CD4-positive, alpha-beta T cell treated with Interleukin-21 for 1 hour (primary cell): ENCODE measurements around the gene PCSK5.

Experiments used
- DNase-seq: peaks from one replicate; pipeline ENCODE4 v3.0.0-alpha.2; 2020

PCSK5 gene

DNA sequence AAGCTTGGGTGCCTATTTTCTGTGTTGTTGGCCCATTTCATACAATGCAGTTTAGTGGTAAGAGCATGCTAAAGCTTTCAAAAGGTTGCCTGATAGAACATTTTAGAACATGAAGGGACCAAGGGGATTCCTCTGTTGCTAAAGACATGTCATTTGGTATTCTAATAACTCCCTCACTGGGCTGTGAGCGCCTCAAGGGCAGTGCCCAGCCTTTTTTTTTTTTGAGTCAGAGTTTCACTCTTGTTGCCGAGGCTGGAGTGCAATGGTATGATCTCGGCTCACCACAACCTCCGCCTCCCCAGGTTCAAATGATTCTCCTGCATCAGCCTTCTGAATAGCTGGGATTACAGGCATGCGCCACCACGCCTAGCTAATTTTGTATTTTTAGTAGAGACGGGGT, 77.1 kb downstream of the PCSK5 start:
- DNase-seq: no peak

DNA sequence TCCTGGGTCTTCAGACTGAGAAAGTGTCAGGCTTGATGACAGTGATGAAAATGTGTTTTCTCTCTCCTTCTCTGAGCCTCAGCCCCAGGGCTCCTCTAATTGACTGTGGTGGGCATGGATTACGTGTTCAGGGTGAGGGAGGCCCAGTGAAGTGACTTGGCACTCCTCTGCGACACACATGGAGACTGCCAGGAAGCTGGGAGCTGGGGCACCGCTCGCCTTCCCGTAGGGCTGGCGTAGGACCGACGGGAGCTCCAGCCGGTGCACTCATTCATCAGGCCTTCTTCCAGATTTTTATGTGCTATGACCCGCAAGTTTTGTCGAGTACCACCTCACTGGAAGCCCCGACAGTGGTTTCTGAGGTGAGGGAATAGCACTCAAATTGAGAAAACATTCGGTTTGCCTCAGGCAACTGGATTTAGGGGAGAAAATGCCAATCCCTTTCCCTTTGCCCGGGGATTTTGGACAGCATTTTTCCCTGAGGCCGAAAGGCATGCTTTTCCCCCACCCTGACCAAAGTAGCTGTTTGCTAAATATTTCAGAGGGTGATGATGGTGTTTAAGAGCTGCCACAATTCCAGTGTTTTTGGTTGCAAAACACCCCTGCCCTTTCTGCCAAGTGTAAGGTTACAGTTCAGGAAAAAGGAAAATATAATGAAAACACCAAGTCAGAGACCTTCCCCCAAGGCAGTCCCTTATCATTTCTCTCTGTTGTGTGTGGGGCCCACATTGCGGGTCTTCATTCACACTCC, 83.7 kb downstream of the PCSK5 start:
- DNase-seq: no peak

DNA sequence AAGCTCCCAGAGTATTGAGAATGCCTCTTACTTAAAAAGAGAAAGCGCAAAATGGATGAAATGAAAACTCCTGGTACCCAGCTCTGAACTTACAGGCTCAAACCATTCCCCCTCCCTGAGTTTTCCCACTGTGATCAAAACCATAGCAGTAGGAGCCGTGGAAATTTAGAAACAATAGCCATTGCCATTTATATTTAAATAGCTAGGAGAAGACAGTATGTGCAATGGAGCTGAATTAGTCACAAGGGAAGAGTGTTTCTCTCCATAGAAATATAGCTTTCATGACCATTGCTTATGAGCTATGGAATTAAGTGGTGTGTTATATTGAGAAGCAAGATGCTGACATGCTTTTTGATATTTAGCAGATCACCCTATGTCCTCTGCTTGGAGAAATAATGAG, 84.6 kb downstream of the PCSK5 start:
- DNase-seq: no peak

DNA sequence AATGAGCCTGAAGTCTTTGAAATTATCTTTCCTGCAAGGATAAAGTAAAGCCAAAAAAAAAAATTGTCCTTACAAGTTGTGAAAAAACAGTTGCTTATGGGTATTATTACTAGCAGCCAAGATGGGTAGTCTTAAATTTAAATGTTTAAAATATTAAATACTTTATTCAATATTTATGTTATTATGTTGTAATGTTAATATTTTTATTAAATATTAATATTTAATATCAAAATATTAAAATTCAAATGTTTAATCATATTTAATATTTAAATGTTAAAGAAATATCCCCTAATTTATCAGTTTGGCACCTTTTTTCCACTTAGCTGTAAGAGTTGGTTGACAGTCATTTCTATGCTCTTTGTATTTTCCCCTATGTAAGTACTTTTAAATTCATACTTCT, 86.1 kb downstream of the PCSK5 start:
- DNase-seq: no peak

DNA sequence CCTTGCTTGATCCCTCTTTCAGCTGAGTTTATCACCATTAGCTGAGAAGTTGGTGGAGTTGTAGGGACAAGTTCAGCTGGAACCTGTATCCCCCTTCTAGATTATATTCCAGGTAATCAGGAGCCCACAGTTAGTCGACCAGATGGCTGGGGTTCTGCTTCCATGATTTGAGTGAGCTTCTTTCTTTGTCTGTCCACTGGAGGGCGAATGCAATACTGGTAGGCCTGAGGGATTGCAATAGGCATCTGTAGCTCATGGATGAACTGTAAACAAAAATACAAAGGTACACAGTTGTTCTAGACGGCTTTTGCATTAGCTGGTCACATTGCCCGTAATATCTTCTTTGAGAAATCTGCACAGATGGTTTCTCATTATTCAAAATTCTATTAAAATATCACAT, 88.9 kb downstream of the PCSK5 start:
- no peak for DNase-seq

DNA sequence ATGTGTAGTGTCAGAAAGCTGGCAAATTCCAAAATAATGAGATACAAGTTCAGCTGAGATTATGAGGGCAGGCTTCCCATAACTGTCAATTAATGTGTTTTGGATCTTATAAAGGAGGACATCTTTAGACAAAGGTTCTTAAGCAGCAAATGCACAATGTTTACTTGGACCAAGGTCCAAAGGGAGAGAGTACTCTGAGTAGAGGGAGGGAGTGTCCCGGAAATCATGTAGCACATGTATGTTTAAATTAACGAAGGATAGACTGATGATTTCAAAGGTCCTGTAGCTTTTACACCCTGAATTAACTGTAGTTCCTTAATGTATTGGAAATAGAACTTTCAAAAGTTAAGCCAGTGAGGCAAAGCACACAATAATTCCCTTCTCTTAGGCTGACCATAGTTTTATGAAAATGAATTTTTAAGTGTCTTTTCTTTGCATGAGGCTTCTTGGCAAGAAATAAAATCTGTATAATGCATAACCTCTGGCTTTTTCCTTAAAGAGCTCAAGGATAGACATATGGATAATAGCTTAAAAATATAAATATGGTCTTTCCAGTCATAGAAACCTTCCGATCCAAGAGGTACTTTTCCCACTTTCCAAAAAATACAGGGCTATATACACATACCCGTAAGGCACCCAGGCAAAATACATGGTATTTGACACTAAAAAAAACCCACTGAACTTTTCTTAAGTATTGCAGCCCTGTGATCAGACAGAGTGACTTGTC, 93.0 kb downstream of the PCSK5 start:
- no peak for DNase-seq

DNA sequence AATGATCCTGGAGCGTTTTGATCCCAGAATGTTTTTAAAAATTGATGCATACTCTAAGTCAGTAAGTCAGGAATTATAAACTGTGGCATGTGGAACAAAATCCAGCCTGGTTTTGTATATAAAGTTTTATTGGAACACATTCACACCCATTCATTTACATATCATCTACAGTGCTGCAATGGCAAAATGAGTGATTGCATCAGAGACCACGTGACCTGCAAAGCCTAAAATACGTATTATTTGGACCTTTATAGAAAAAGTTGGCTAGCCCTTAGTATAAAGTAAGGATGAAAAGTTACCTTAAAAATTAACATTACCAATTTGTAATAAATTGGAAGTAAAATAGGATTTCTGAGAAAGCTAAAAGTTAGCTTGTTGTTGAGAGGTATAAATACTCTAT, 95.0 kb downstream of the PCSK5 start:
- no peak for DNase-seq

DNA sequence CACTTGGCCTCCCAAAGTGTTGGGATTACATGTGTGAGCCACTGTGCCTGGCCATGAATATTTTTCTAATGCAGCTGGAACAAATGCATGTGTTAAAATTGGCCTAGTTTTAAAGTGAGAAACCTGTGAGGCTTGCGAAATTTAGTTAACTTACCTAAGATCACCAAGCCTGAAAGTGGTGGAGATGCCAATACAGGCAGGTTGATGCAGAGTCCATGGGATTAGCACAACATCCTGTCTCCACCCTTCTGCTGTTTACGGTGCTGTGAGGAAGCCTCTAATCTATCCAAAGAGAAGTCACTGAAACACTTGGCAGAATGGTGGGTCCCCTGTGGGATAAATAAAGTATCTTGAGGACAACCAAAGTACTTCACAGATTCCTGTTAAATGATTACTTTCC, 98.2 kb downstream of the PCSK5 start:
- no peak for DNase-seq

DNA sequence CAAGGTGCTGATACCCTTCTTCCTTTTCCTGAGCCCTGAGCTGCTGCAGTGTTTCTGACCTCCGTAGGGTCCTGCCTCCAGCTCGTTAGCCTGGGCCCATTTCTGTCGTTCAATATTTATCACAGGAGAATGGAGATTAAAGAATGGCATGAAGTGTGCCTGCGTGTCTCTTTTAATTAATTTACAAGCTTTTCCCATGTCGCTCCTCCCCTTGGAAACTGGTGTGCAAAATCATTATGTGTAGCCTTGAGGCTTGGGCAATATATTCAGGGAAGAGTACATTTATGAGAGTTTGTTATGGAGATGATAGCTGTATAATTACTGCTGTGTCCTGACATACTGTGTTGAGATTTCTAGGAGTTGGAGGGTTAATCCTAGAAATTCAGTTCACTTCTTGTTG, 99.7 kb downstream of the PCSK5 start:
- DNase-seq: no peak

DNA sequence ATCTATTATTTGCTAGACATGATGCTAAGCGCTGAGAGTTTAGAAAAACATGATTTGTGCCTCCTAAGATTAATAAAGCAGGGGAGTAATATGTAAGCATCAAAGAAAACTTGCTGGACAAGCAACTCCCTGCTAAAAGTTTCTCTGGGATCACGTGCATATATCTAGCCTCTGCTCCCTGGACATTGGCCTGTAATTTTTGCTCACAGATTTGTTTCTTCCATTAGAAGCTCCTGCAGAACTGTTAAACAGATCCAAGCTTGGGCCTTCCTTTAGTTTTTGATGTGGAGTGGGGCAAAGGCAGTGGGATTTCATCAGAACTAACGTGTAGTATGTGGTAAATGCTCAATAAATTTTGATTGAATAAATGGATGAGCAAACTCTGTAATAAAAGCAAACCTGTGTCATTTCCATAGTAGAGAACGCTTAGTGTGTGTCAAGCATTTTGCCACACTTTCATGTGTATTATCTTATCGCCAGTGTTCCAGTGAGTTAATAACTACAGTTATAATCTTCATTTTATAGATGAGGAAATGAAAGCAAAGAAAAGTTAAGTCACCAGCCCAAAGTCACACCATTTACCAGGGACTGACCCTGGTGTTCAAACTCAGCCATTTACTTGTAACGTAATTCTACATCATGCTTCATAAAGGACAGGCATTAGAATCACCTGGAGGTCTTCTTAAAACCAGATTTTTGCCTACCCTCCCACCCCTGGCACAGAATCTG, 100.3 kb downstream of the PCSK5 start:
- DNase-seq: no peak

DNA sequence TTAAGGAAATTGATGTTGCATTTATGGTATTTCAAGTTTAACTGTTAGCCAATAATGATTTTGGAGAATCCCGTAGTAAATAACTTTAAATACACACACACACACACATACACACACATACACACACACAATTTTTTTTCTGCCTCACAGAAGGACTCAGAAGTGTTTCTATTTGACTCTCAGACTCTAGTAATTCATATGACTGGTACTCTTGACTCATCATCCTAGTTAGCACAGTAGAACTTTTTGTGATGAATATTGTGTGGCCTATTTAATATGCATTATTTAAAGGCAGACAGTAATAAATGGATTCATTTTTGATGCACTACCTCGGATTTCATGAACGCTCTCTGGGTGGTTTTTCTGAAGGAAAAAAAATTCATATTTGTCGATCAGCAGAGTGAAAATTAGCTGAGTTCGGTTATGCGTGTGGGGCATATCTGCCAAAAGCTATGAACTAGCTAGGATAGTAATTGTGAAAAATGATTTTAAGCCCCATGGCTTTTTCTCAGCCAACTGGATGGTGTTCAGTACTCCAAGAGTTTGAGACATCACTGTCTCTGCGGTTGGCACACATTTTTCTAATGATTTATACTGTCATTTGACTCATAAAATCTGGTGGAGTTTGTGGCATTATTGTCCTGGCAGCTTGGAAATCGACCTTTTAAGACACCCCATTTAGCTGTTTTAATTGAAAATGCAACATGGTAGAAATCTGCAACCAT, 102.2 kb downstream of the PCSK5 start:
- no peak for DNase-seq

DNA sequence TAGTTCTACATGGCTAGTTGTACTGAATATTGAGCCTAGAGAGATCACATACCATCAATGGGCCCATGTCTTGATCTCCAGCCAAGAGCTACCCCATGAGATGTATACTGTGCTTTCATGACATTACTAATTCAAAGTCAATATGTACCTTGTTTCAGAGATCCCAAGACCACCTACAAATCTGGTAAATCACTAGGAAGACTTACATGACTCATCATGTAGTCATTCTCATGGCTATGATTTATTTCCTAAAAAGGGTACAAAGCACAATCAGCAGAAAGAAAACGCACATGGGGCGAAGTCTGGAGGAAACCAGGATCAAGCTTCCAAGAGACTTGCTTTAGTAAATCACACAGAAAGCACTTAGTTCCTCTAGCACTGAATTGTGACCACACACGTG, 103.0 kb downstream of the PCSK5 start:
- DNase-seq: no peak

DNA sequence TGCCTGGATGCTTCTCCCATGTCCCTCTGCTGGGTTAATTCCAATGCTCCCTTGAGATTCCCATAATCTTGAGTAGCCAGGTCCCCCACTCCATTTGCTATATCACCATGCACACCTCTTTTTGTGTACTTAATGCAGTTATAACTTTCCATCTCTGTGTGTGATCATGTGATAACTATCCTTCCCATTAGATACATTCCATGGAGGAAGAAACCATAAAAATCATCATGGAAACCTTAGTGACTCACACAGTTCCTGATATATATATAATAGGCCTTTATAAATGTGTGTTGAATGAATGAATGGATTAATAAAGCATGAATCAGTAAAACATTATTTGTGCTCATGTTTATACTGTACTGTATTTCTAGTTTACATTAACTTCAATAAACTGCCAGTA, 104.6 kb downstream of the PCSK5 start:
- no peak for DNase-seq

DNA sequence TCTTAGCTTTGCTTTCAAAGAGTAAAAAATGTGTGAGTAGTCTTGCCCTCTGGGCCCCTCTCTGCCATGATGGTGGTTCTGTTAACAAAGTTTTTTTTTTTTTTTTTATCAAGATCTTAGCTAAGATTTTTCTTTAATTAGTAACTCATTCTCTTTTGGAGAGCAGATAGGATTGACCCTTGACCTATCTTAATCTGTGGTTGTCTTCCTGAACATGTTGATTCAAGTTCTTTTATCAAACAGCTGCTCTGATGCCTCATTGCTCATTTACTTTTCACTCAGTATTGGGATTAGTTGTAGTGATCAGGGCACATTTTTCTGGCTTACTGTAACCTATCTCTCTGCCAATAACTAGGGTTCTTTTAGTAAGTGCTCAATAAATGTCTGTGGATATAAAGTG, 106.3 kb downstream of the PCSK5 start:
- no peak for DNase-seq

DNA sequence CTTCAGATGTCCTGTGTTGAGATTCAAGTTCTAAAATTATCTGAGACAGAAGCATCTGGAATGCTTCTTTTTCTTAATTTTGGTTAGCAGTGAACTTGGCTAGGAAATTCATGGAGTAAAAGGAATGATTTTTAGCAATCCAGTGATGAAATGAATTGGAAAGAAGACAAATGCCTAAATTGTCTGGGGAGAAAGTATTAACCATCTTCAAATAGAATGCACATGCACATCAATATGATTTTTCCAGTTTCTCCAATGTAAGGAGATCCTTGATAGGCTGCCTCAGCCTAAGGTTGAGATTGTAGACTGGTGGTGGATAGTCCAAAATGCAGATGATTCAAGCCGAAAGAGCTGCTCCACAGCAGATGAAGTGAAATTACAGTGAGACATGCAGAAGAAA, 106.7 kb downstream of the PCSK5 start:
- DNase-seq: no peak

DNA sequence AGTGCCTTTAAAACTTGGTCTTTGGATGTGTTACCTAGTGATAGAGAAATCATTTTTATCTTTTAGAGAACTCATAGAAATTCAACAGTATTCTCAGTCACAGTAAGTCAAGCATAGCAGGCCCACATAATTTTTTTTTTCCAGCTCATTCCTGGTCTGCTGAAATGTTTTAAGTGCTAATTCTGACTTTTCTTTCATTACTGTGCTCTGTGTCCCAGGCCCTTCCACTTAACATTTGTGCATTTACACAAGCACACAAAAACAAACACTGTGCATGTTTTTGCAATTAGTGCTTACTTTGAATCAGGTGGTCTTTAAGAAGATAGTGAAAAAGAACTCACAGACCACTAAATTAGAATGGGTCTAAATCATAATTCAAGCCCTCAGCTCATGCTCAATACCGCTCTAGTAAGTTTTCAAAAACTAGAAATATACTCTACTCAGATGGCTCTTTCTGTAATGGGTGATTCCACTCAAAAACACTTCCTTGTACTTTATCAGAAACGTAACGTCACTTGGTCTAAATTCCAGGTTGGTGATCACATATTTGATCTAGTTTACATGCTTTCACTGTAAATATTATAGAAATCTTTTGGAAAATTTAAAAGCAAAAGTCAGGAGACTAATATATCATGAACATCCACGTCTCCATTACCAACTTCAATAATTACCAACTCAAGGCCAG, 107.8 kb downstream of the PCSK5 start:
- no peak for DNase-seq

DNA sequence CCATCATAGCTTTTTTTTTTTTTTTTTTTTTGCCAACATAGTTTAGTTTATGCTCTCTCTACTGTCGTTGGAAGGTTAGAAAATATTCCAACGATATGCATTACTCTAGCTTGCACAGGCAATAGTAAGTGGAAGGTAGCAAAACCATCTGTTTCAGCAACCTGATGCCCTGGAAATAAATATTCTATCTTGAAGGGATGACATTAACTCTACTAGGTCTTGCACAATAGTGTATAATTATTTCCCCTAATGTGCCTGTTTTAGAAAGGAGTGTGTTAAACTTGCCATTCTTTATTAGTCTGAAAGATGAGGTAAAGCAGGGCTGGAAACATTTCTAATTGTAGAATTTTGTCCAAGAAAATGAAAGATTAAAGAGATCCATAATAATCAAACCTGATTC, 111.0 kb downstream of the PCSK5 start:
- no peak for DNase-seq

DNA sequence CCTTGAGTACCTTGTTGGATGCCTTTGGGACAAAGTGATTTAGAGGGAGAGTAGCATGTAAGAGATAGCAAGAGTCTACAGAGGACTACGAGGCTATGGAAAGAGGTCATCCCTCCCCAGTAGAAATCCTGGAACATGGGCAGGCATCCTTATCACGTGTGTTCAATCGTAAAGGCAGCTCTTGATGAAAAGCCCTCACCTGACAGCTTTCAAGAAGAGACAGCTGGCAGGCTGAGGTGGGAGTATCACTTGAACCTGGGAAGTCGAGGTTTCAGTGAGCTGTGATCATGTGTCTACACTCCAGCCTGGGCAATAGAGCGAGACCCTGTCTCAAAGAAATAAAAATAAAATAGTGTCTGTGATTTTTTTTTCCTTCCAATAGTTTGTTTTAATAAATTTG, 112.6 kb downstream of the PCSK5 start:
- DNase-seq: no peak

DNA sequence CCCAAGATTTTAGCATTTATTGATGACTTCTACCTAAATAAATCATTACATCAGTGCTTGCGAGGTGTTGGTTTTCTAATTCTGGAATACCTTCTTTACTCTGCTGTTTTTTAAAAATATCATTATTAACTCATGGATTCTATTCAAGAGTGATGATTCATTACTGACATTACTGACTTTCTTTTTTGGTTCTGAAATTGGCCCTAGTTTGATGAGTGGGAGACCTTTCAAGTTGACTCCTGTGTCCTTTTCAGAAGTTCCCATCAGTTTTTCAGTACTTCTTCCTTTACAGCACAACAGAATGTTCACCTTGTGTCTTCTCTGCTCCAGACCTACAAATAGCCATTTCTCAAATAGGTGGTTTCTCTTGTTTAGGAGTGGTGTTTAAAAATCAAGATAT, 114.1 kb downstream of the PCSK5 start:
- DNase-seq: no peak

DNA sequence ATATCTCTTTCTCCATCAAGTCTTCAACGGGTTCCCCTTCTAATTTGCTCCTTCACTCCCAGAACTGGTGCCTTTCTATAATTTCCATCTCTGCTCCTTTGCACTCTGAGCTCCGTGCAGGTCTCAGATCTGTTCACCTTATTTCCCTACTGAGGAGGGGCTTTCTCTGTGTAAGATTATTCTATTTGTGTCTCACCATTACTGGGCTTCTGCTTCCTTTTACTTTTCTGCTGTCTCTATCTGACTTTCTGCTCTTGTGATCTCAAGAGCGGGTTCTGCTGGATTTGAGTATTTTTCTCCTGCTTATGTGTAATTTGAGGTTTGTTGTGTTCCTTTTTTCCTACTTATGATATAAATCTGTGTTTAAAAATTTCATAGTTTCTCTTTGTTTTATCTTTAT, 117.5 kb downstream of the PCSK5 start:
- DNase-seq: no peak

DNA sequence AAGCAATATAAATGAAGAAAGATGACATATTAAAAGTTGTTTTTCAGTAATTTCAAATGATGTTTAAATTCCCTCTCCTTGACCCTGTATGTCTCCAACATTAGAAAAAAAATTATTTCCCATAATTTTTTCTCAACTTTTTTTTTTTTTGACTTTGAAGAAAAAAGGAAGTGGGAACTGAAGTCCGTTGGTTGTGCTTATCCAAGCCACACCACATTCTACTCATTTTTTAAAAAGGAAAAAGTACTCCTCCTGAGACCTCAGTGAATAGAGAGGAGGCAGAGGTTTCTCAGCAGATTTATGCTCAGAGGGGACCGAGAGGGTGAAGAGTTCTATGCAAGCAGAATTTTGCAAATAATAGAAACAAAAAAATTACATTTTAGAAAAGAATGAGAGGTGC, 123.3 kb downstream of the PCSK5 start:
- DNase-seq: no peak

DNA sequence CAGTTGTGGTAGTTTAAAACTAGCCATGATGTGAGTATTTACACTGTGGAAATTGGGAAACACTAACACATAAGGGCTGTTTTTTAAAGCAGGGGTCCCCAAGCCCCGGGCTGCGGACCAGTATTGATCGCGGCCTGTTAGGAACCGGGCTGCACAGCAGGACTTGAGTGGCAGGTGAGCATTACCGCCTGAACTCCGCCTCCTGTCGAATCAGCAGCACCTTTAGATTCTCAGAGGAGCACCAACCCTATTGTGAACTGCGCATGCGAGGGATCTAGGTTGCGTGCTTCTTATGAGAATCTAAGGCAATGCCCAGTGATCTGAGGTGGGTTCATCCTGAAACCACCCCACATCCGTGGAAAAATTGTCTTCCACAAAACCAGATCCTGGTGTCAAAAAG, 127.8 kb downstream of the PCSK5 start:
- DNase-seq: peak; percentile 15

DNA sequence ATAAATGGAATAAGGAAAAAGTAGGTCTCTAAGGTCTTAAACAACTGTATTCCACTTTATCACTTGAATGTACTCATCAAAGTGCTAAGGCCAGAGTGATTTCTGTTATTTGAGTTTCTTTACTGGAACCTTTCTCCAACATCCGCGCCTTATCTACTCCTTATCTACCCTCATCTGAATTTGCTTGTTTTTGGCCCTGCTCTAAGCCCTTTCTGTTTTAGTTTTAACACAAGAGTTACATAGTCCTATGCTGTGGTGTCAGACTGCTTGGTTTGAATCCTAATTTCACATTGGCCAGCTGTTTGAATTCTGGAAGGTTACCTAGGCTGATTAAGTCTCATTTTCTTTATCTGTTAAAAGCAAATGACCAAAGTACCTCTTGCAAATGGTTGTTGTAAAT, 128.3 kb downstream of the PCSK5 start:
- DNase-seq: peak; percentile 13
